ENCODE measurements around the gene FAM241B.

The FAM241B gene

GRCh38 chr10:69662901-69663300, 32.9 kb downstream of the FAM241B start:
- DNase-seq (ENCODE audit: low read depth, low spot score), result no peak
- TF ChIP-seq CTCF (IDR thresholded peaks at IDR 0.05; ENCODE audit: low read depth, low read length), result no peak
- in situ Hi-C loops (cut with HindIII; ENCODE audit: low sequenced_read_pairs), result no loop called here
- H3K4me3 ChIP-seq (ENCODE audit: low read depth, low read length), result no peak overlapping the region

- TF ChIP-seq CTCF (IDR thresholded peaks at IDR 0.05; ENCODE audit: low read depth, low read length), result no peak
- H3K4me3 ChIP-seq (ENCODE audit: low read depth, low read length), result no peak overlapping the region
- in situ Hi-C loops (cut with HindIII; ENCODE audit: low sequenced_read_pairs), result no loop called here
- no peak for DNase-seq (ENCODE audit: low read depth, low spot score)
Observed at GRCh38 chr10:69663369-69663947, 33.4 kb downstream of the FAM241B start.

- in situ Hi-C loops (cut with HindIII; ENCODE audit: low sequenced_read_pairs), result no loop called here
- DNase-seq (ENCODE audit: low read depth, low spot score), result no peak
- no peak overlapping the region for H3K4me3 ChIP-seq (ENCODE audit: low read depth, low read length)
- no peak for TF ChIP-seq CTCF (IDR thresholded peaks at IDR 0.05; ENCODE audit: low read depth, low read length)
Observed at GRCh38 chr10:69665474-69666320, 35.6 kb downstream of the FAM241B start.

DNA sequence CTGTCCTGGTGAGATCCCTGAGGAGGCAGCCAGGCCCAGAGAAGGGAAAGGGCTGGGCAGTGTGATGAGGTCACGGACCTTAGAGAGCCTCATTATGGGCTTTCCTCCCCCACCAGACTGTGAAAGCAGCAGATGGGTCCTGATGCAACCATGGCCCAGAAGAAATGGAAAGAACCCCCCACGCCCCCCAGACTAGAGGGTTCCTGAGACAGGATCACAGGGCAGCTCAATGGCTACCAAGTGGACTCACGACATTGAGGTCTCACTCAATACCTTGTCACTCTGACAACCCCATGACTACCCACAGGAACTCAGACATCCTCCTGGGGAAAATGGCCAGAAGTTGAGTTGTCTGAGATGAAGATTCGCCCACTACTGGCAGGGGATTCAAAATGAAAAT, 36.7 kb downstream of the FAM241B start:
- no peak for DNase-seq (ENCODE audit: low read depth, low spot score)
- in situ Hi-C loops (cut with HindIII; ENCODE audit: low sequenced_read_pairs), result no loop called here
- TF ChIP-seq CTCF (IDR thresholded peaks at IDR 0.05; ENCODE audit: low read depth, low read length), result no peak
- H3K4me3 ChIP-seq (ENCODE audit: low read depth, low read length), result no peak overlapping the region

DNA sequence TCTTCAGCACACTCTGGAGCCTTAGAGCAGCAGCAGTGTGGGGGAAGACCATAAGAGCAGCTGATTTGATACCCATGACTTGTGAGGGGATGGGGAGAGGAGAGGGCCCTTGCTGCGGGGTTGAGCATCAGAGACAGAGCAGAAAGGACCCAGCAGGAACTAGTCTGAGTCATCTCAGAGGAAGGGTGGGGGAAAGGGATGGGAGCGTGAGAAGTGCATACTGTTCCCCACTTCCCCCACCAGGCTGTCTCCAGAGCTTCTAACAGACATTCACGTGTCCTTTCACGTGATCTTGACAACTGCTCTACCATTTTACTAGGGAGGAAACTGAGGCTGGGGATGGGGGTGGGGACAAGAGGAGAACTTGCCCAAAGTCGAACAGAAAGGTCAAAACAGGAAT, 38.7 kb downstream of the FAM241B start:
- in situ Hi-C loops (cut with HindIII; ENCODE audit: low sequenced_read_pairs), result no loop called here
- DNase-seq (ENCODE audit: low read depth, low spot score), result peak; percentile 54

DNA sequence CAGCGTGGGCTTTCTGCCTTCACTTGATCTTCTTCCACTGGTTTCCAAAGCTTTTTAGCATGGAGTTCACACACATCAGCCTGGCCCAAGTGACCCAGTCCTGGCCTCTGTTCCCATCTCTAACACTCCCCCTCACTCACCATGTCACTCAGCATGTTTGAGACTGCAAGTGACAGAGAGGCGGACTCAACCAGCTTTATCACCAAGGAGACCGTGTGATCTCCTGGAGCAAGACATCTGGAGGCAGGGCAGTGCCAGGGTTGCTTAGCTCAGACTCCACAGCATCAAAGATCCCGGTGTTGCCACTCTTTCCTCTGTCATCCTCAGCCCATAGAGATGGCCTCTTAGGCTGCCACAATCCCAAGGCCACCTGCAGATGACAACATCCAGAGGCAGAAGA, 39.4 kb downstream of the FAM241B start:
- in situ Hi-C loops (cut with HindIII; ENCODE audit: low sequenced_read_pairs), result no loop called here
- no peak overlapping the region for H3K4me3 ChIP-seq (ENCODE audit: low read depth, low read length)
- no peak for TF ChIP-seq CTCF (IDR thresholded peaks at IDR 0.05; ENCODE audit: low read depth, low read length)
- no peak for DNase-seq (ENCODE audit: low read depth, low spot score)

More for the DNA sequence above, 38.7 kb downstream of the FAM241B start:
- H3K4me3 ChIP-seq (ENCODE audit: low read depth, low read length), result no peak overlapping the region
- TF ChIP-seq CTCF (IDR thresholded peaks at IDR 0.05; ENCODE audit: low read depth, low read length), result no peak

All from astrocyte of the spinal cord (primary cell).